Cardiac muscle cell (in vitro differentiated cells and primary cell): Measurements from ENCODE around the gene USPL1. TPM values are rescaled to one million over a fixed set of nuclear protein-coding genes. Genes with fewer than 3 reads are reported as not detected.

Source experiments
- DNase-seq, 2 donors: peaks; one replicate each; pipeline versions ENCODE4 v3.0.0 to v3.0.0-alpha.2; 2010 to 2017; ENCODE audit warnings: low read depth in 1 of 2, low spot score in 1 of 2
- H3K27ac ChIP-seq: fragments of 200-600 bp; sonication (generic); 2 replicates; pipeline ENCODE4 v1.5.1; 2016
- H3K27me3 ChIP-seq: fragments of 200-600 bp; sonication (generic); 2 replicates; pipeline ENCODE4 v1.6.0; 2016; ENCODE audit warnings: control low read depth
- H3K36me3 ChIP-seq: fragments of 200-600 bp; sonication (generic); 2 replicates; pipeline ENCODE4 v1.5.1; 2016; ENCODE audit warnings: control low read depth
- H3K4me1 ChIP-seq: fragments of 200-600 bp; sonication (generic); 2 replicates; pipeline ENCODE4 v1.8.1; 2017; ENCODE audit warnings: low read depth, mild to moderate bottlenecking, mixed run types
- H3K4me3 ChIP-seq: fragments of 200-600 bp; sonication (generic); 2 replicates; pipeline ENCODE4 v1.5.1; 2016; ENCODE audit warnings: mild to moderate bottlenecking
- H3K9me3 ChIP-seq: fragments of 200-600 bp; sonication (generic); 2 replicates; pipeline ENCODE4 v1.5.1; 2017; ENCODE audit warnings: low read depth, mild to moderate bottlenecking, control low read depth
- polyA plus RNA-seq: library from polyadenylated mRNA; unstranded; fragments of >200 nt; fragmentation: Nextera tagmentation; extraction: Ambion mirVana; gene quantifications from 2 replicates; pipeline ENCODE4 v1.2.1, GENCODE V29; 2016
- total RNA-seq: library from RNA; depleted of rRNA; stranded (reverse); fragments of >200 nt; gene quantifications from 2 replicates; pipeline ENCODE4 v1.2.3, GENCODE V29; 2016
- TF ChIP-seq, protein P1 (sequence below): IDR thresholded peaks from 2 replicates; pipeline ENCODE4 v1.5.1; 2012; ENCODE audit warnings: low read depth, mild to moderate bottlenecking, low read length

Gene USPL1
- total and polyA plus RNA-seq, 2 experiments from 2014 or later: 13.9 to 15.6 TPM

GRCh38 chr13:30708541-30708940, 90.8 kb downstream of the USPL1 start:
- Histone ChIP-seq H3K36me3 (no peaks in the 10 kb centered on the region), H3K4me1 (no peaks in the 10 kb centered on the region), H3K4me3 (no peak overlapping the region), H3K9me3 (no peaks in the 10 kb centered on the region), H3K27me3 (no peaks in the 10 kb centered on the region), H3K27ac (no peak overlapping the region)
- peak in 1 of 2 donors; percentile 79 for DNase-seq
- TF ChIP-seq, protein P1, sequence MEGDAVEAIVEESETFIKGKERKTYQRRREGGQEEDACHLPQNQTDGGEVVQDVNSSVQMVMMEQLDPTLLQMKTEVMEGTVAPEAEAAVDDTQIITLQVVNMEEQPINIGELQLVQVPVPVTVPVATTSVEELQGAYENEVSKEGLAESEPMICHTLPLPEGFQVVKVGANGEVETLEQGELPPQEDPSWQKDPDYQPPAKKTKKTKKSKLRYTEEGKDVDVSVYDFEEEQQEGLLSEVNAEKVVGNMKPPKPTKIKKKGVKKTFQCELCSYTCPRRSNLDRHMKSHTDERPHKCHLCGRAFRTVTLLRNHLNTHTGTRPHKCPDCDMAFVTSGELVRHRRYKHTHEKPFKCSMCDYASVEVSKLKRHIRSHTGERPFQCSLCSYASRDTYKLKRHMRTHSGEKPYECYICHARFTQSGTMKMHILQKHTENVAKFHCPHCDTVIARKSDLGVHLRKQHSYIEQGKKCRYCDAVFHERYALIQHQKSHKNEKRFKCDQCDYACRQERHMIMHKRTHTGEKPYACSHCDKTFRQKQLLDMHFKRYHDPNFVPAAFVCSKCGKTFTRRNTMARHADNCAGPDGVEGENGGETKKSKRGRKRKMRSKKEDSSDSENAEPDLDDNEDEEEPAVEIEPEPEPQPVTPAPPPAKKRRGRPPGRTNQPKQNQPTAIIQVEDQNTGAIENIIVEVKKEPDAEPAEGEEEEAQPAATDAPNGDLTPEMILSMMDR: no peak

Other genes with a start within 250 kb of the USPL1 start
- gene UBE2L5, start 195.4 kb upstream of the USPL1 start, total RNA-seq: 0.06 TPM in 1 of 2 replicates, not detected in the other
- gene UBE2L5, start 195.4 kb upstream of the USPL1 start, polyA plus RNA-seq: not detected in 2 replicates
- 435 and 576 TPM in 2 replicates for gene HMGB1, start 152.0 kb upstream of the USPL1 start, total RNA-seq
- 642 and 740 TPM in 2 replicates for gene HMGB1, start 152.0 kb upstream of the USPL1 start, polyA plus RNA-seq
- not detected in 2 replicates for gene ALOX5AP, start 117.6 kb downstream of the USPL1 start, total RNA-seq
- 0.66 TPM in 1 of 2 replicates, not detected in the other for gene ALOX5AP, start 117.6 kb downstream of the USPL1 start, polyA plus RNA-seq